Frontal cortex (tissue), 4 donors: ENCODE measurements around the gene LIMK1. TPM values are rescaled to one million over a fixed set of nuclear protein-coding genes. Genes with fewer than 3 reads are reported as not detected.
"Not testable (repeated sequence)": the region's sequence is repeated elsewhere in the genome, so short reads cannot be mapped to it uniquely, and the experiment has no call there.

Source experiments
- DNase-seq, 2 donors: peaks; one replicate each; pipeline ENCODE4 v3.0.0; 2012; ENCODE audit warnings: low spot score in 2 of 2
- FAIRE-seq: peaks from 2 replicates; lab custom pipeline; 2012; peaks lifted over from hg19 to GRCh38; lab: Jason Lieb, UNC
- total RNA-seq: library from RNA; depleted of rRNA; stranded (reverse); fragments of >200 nt; gene quantifications from one replicate; pipeline ENCODE4 v1.2.3, GENCODE V29; 2014
- donor health status: control.
- donor health status: control.
- donor health status: control.

The LIMK1 gene
- total RNA-seq, 1 donor from 2014 or later = 15.5 TPM

GRCh38 chr7:74116356-74116755 is 32.8 kb downstream of the LIMK1 start:
- DNase-seq = no peak
- no peak for FAIRE-seq

- DNase-seq (no peak), FAIRE-seq (no peak)
These were observed 36.2 kb downstream of the LIMK1 start for GRCh38 chr7:74119831-74120230.

- FAIRE-seq (no peak), DNase-seq (no peak)
These were observed 38.0 kb downstream of the LIMK1 start for GRCh38 chr7:74121401-74122249.

- FAIRE-seq, DNase-seq: not testable (repeated sequence)
These were observed 40.3 kb downstream of the LIMK1 start for GRCh38 chr7:74123892-74124291.

GRCh38 chr7:74126220-74126880 is 42.7 kb downstream of the LIMK1 start:
- FAIRE-seq (no peak), DNase-seq (no peak)

GRCh38 chr7:74129887-74130286 is 46.3 kb downstream of the LIMK1 start:
- no peak for DNase-seq
- FAIRE-seq = no peak

GRCh38 chr7:74130518-74130917 is 46.9 kb downstream of the LIMK1 start:
- FAIRE-seq (no peak), DNase-seq (no peak)

GRCh38 chr7:74134117-74134620 is 50.6 kb downstream of the LIMK1 start:
- no peak for FAIRE-seq

GRCh38 chr7:74138334-74138867 is 54.8 kb downstream of the LIMK1 start:
- FAIRE-seq (no peak), DNase-seq (no peak)

More at GRCh38 chr7:74134117-74134620, 50.6 kb downstream of the LIMK1 start:
- DNase-seq = no peak

- DNase-seq (no peak), FAIRE-seq (no peak)
These were observed 55.6 kb downstream of the LIMK1 start for GRCh38 chr7:74138945-74139843.

GRCh38 chr7:74141705-74142104 is 58.1 kb downstream of the LIMK1 start:
- FAIRE-seq (no peak), DNase-seq (no peak)

- no peak for FAIRE-seq
- no peak for DNase-seq
These were observed 59.8 kb downstream of the LIMK1 start for GRCh38 chr7:74143383-74143782.

- no peak for FAIRE-seq
These were observed 64.9 kb downstream of the LIMK1 start for GRCh38 chr7:74148491-74148890.

GRCh38 chr7:74149071-74149470 is 65.5 kb downstream of the LIMK1 start:
- FAIRE-seq (no peak), DNase-seq (no peak)

More at GRCh38 chr7:74148491-74148890, 64.9 kb downstream of the LIMK1 start:
- DNase-seq = no peak

GRCh38 chr7:74149603-74150002 is 66.0 kb downstream of the LIMK1 start:
- FAIRE-seq (no peak), DNase-seq (no peak)

- no peak for DNase-seq
- no peak for FAIRE-seq
These were observed 70.1 kb downstream of the LIMK1 start for GRCh38 chr7:74153736-74154135.

- no peak for DNase-seq
- FAIRE-seq = no peak
These were observed 72.3 kb downstream of the LIMK1 start for GRCh38 chr7:74155810-74156395.

- DNase-seq (no peak), FAIRE-seq (no peak)
These were observed 74.0 kb downstream of the LIMK1 start for GRCh38 chr7:74157605-74158004.

- FAIRE-seq (no peak), DNase-seq (no peak)
These were observed 81.4 kb downstream of the LIMK1 start for GRCh38 chr7:74164985-74165456.
